ENCODE measurements around the gene XPNPEP1.

The XPNPEP1 gene

DNA sequence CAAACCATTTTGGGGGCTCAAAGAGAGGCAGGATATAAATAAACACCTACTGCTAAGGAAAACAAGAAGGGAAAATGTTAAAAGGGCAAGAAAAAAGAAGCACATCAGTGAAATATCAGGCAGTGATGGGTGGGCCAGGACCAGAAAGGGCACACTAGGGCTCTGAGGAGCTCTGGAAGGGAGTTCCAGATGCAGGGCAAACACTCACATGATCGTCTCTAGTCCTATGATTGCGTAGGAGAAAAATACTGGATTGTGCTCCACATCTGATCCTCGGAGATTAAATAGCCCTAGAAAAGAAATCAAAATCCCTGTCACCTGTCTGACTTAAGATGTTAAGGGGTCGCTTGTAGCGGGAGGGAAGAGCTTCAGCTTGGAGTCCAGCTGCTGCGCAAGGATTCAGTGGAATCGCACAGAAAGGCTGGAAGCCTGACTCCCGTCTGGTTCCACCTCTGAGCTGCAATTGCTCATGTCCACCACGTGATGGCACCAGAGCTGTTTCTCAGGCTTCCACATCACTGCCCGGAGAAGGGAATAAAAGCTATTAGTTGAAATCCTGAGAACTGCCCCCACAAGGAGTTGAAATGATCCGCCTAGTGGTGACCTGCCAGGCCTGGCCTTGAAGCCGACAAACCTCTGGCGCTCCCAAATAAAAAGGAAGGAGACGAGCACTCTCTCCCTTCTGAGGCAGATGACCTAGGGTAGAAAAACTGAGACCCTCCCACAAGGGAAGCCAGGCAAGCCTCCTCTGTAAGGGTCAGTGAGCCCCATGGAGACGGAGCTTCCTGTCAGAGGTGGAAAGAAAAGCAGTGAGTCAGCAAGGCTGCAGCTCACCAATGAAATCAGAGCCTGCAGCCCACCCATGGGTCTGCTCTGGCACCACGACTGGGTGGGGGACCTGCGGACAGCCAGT is 39.2 kb downstream of the XPNPEP1 start:
- H3K4me3 ChIP-seq (ENCODE audit: low read depth, low read length), result peak overlapping the region; percentile 15; the same call in 1 of the 2 replicates
- DNase-seq, result peak; percentile 76
- no peaks in the 10 kb centered on the region for H3K9me3 ChIP-seq
- H3K36me3 ChIP-seq, result peaks cover 11% of the 10 kb centered on the region; the same call in 1 of the 2 replicates
- TF ChIP-seq, protein P1, sequence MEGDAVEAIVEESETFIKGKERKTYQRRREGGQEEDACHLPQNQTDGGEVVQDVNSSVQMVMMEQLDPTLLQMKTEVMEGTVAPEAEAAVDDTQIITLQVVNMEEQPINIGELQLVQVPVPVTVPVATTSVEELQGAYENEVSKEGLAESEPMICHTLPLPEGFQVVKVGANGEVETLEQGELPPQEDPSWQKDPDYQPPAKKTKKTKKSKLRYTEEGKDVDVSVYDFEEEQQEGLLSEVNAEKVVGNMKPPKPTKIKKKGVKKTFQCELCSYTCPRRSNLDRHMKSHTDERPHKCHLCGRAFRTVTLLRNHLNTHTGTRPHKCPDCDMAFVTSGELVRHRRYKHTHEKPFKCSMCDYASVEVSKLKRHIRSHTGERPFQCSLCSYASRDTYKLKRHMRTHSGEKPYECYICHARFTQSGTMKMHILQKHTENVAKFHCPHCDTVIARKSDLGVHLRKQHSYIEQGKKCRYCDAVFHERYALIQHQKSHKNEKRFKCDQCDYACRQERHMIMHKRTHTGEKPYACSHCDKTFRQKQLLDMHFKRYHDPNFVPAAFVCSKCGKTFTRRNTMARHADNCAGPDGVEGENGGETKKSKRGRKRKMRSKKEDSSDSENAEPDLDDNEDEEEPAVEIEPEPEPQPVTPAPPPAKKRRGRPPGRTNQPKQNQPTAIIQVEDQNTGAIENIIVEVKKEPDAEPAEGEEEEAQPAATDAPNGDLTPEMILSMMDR (IDR thresholded peaks at IDR 0.05; ENCODE audit: low read depth, low read length), result peak; percentile 97
- H3K4me1 ChIP-seq, result peaks cover 7% of the 10 kb centered on the region
- H3K27me3 ChIP-seq, result no peaks in the 10 kb centered on the region

DNA sequence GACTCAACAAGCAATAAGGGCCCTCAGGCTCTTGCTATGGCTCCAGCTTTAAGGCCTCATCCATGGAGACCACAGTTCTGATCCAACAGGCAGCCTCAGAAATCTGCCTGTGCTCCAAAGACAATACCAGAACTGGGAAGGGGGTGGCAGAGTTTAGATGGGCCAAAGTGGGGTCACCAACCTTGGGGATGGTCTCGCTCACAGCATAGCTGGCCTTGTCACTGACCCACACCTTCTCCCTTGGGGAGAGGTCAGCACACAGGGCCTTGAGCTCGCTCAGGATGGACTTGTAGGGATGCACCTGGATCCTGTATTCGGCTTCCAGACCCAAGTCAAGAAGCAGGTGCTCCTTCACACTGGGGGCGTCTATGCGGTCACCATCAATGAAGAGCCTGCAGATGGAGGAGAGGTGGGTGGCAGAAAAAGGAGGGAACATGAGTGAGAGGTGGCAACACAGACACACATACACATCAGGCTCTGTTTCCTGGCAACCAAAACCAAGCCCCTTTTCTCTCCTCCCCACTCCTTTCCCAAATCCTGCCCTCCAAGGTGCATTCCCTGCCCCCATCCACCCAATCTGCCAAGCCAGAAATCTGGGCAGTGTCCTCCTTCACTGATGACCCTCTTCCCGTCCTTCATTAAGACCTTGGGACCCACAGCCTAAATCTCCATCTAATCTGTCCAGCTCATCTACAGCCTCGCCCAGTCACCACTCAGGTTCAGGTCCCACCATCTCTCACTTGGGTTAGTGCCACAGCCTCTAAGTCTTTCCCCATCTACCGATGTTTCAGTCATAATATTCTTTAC is 40.9 kb downstream of the XPNPEP1 start:
- no peak for DNase-seq
- Histone ChIP-seq H3K27me3 (no peaks in the 10 kb centered on the region), H3K36me3 (peaks cover 11% of the 10 kb centered on the region; the same call in 1 of the 2 replicates), H3K9me3 (no peaks in the 10 kb centered on the region), H3K4me1 (peaks cover 7% of the 10 kb centered on the region), H3K4me3 (ENCODE audit: low read depth, low read length) (no peak overlapping the region)
- TF ChIP-seq, protein P1 (IDR thresholded peaks at IDR 0.05; ENCODE audit: low read depth, low read length), result no peak

DNA sequence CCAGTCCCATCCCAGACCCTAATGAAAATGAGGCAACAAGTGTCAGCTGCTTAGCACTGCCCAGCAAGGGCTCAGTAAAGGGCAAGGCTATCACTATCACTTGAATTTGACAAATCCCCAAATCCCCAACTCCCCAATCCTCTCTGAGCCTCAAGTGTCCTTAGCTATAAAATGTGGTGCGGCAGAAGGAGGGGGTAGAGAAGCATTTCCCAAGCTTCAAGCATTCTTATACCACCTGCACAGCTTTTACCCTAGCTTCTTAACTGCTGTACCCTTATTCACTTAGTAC is 41.6 kb downstream of the XPNPEP1 start:
- peaks cover 11% of the 10 kb centered on the region; the same call in 1 of the 2 replicates for H3K36me3 ChIP-seq

DNA sequence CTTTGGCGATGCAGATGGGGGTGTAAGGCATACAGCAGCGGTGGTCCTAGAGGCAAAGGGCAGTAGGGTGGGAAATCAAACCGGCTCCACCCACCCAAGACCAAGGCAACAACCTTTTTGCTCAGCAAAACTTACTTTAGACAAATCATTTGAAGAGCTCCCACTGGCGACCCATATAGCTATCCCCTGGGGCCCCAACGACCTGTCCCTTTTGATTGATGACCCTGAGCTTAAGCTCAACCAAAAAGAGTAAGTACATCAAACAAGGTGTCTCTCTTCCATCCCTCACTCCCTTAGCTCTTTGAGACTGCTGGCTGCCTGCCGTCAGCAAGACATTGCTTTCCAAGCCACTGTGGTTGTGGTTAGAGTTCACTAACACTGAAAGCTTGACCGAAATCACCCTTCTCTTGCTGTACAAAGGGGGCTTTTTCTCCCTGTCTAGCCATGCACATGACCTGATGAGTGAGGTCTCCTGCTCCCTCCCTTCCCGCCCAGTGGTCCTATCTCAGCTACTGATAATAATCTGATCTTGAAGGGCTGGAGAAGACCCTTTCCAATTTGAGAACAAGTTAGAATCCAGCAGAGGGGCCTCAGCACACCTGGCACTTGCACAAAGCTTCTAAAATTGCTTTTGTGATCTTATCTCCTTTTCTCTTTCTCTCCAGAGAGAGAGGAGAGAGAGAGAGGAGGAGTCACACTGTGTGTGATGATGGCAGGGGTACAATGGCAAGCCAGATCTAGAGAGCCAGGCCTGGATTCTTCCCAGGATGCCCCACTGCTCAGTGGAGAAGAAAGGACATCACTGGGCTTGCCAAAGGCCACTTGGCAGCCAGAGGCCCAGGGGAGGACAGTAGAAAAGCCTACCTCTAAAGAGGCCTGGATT is 42.2 kb downstream of the XPNPEP1 start:
- Histone ChIP-seq H3K9me3 (no peaks in the 10 kb centered on the region), H3K4me3 (ENCODE audit: low read depth, low read length) (no peak overlapping the region), H3K27me3 (no peaks in the 10 kb centered on the region), H3K4me1 (peaks cover 7% of the 10 kb centered on the region), H3K36me3 (peaks cover 11% of the 10 kb centered on the region; the same call in 1 of the 2 replicates)
- DNase-seq, result no peak
- TF ChIP-seq, protein P1 (IDR thresholded peaks at IDR 0.05; ENCODE audit: low read depth, low read length), result no peak

More for the DNA sequence above, 41.6 kb downstream of the XPNPEP1 start:
- H3K4me1 ChIP-seq, result peaks cover 7% of the 10 kb centered on the region
- DNase-seq, result no peak
- H3K9me3 ChIP-seq, result no peaks in the 10 kb centered on the region
- no peak overlapping the region for H3K4me3 ChIP-seq (ENCODE audit: low read depth, low read length)
- TF ChIP-seq, protein P1 (IDR thresholded peaks at IDR 0.05; ENCODE audit: low read depth, low read length), result no peak
- no peaks in the 10 kb centered on the region for H3K27me3 ChIP-seq

DNA sequence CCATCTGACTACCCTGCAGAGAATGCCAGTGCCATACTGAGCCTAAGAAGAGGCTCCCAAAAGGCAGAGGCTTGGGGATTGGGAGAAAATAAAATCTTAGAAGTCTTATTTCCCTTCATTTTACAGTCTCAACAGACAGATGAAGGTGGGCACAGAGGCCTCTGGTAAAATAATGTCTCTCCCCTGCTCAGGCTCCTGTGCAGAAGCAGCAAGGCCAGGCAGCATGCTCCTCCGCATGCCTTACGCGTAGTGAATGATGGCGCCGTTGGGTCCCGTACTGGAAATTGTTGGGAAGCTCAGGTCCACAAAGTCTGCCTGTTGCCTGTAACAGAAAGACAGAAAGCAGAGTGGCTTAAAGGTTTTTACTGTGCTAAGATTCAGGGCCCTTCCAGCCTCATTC is 45.8 kb downstream of the XPNPEP1 start:
- DNase-seq, result no peak
- TF ChIP-seq, protein P1 (IDR thresholded peaks at IDR 0.05; ENCODE audit: low read depth, low read length), result no peak
- Histone ChIP-seq H3K36me3 (peaks cover 11% of the 10 kb centered on the region; the same call in 1 of the 2 replicates), H3K4me3 (ENCODE audit: low read depth, low read length) (no peak overlapping the region), H3K4me1 (no peaks in the 10 kb centered on the region; the same call in 1 of the 2 replicates), H3K9me3 (no peaks in the 10 kb centered on the region), H3K27me3 (no peaks in the 10 kb centered on the region)
